Measurements from ENCODE around the gene ELSPBP1.
"Not testable (repeated sequence)": the region's sequence is repeated elsewhere in the genome, so short reads cannot be mapped to it uniquely, and the experiment has no call there.

Gene ELSPBP1

DNA sequence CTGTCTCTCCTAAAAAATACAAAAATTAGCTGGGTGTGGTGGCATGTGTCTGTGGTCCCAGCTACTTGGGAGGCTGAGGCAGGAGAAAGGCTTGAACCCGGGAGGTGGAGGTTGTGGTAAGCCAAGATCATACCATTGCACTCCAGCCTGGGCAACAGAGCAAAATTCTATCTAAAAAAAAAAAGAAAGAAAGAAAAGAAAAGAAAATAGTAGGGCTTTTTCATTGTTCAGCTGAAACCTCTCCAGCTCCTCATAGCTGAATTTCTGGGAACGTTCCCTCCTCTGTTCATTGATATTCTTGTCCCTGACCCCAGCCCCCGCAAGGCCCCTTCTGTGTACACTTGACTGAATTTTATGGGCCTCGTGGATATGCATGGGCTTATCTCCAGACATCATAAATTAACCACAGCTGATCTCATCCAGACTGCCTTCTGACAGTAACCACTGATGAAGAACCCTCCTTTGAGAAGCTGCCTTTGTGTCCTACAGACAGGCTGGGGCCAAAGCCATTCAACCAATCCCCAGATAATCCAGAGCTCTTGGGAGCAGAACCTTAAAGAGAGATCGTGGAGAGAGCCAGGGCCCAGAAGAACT lies at the start of gene ELSPBP1:
ELSPBP1 (plus strand) TSS at position 424 of the 594 bp plus-strand sequence. CDS start 14,036 bp downstream, outside the sequence.
- no peak for DNase-seq (ENCODE audit: low read depth)

DNA sequence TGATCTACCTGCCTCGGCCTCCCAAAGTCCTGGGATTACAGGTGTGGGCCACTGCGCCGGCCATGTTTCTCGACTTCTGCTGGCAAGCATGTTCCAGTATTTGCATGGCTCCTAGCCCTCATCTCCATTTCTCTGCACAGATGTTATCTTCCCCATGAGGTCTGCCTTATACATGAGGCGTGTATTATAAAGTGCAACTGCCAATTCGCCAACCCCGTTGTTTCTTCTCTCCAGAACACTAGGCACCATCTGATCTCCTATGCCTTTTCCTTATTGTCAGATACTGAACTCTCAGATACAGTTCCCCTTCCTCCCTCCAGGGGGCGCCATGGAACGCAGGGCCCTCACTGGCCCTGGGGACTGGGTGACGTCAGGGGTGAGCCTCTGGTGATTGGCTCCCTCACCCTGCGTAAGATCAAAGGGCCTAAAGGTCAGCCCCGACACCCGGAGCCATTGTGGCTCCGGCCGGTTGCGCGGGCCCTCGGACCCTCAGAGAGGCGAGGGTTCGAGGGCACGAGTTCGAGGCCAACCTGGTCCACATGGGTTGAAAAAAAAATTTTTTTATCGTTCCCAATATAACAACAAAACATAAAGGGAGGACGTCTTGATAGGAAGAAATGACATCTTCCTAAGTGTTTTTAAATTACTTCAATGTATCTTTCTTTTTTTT lies 44.4 kb upstream of the ELSPBP1 start:
- not testable (repeated sequence) for DNase-seq (ENCODE audit: low read depth)

DNA sequence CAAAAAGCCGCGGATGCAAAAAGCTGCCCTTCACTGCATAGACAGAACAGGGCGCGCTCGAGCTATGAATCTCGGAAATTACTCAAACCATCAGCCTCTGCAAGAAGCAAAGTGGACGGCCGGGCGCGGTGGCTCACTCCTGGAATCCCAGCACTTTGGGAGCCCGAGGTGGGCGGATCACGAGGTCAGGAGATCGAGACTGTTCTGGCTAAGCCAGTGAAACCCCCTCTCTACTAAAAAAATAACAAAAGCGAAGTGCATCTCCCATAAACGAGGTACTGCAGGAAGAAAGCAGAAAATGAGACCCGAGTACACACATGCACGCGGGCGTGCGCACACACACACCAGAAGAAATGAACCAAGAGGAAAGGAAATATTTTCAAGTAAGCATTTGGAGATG lies 42.3 kb upstream of the ELSPBP1 start:
- not testable (repeated sequence) for DNase-seq (ENCODE audit: low read depth)

DNA sequence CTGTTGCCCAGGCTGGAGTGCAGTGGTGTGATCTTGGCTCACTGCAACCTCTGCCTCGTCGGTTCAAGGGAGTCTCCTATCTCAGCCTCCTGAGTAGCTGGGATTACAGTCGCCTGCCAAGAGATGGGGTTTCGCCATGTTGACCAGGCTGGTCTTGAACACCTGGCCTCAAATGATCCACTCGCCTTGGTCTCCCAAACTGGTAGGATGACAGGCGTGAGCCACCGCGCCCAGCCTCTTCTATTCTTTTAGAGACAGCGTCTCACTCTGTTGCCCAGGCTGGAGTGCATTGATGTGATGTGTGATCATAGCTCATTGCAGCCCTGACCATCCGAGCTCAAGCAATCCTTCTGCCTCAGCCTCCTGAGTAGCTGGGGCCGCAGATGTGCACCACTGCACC lies 38.5 kb upstream of the ELSPBP1 start:
- DNase-seq (ENCODE audit: low read depth) = not testable (repeated sequence)

DNA sequence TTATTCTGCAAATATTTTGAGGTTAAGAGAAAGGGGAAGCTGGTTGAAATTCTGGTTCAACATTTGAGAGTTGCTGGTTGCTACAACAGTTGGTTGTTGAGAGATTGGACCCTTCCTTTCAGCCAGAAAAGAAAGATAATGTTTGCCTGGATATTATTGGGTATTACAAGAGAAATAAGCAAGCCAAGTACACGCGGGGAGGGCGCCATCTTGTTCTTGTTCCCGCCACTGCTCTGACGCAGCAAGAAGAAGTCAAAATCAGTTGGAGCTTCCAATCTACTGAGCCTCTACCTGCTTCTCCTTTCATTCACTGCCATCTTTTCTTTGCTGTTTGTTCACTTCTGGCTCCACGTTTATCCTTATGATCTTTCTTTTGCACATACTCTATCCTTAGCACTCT lies 20.9 kb upstream of the ELSPBP1 start:
- DNase-seq (ENCODE audit: low read depth) = no peak

DNA sequence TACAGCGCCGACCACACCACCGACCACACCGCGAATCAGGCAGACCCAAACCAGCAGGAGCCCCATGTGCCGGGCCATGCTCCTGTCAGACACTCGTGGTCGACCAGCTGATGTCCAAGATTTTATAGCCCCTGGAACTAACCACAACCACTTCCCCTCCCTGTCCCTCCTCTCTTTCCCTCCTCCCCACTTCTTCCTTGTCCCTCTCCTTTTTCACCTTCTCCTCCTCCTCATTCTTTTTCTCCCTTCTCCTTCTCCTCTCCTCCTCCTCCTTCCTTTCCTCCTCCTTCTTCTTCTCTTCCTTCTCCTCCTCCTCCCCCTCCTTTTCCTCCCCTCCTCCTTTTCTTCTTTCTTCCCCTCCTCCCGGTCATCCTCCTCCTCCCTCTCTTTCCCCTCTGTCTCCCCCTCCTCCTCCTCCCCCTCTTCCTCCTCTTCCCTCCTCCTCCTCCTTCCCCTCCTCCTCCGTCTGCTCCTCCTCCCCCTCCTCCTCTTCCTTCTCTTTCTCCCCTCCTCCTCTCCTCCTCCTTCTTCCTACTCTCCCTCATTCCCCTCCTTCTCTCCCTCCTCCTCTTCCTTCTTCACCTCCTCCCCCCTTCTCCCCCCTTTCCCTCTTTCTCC lies 3.1 kb upstream of the ELSPBP1 start:
- DNase-seq (ENCODE audit: low read depth) = no peak

DNA sequence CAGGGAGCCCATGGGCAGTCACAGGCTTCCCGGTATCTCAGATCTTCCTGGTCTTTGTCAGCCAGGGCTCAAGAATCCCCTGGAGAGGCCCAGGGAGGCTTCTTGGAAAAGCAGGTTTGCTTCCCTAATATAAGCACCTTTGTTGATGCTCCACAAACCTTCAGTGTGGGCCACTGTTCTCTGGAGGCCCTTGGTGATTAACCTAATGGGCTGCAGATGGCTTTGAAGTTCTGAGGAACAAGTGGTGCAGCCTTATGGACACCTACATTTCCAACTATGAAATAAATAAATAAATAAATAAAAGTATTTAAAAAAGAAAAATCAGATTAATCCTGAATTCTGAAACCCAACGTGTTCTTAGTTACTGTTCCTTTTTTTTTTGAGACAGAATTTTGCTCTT lies 2.4 kb upstream of the ELSPBP1 start, which contains the start of gene BSPH1:
BSPH1 (minus strand) TSS at position 101 of the 400 bp plus-strand sequence; CDS start at position 12, 89 bp downstream.
- DNase-seq (ENCODE audit: low read depth) = no peak

DNA sequence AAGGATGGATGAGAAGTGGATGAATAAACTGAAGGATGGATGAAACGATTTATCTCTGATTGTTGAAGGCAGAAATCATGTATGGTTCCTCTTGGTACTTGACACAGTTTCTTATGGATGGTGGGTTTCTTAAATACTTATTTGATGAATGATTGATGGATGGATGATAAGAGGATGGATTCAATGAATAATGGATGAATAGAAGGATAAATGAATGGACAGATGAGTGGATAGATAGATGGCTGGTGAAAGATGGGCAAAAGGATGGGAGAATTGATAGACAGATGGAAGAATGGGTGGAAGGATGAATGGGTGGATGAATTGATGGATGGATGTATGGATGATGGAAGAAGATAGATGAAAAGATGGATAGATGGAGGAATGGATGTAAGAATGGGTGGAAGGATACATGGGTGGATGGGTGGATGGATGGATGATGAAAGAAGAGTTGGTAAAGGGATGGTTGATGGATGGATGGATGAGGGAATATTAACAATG lies 1.8 kb downstream of the ELSPBP1 start:
- no peak for DNase-seq (ENCODE audit: low read depth)

DNA sequence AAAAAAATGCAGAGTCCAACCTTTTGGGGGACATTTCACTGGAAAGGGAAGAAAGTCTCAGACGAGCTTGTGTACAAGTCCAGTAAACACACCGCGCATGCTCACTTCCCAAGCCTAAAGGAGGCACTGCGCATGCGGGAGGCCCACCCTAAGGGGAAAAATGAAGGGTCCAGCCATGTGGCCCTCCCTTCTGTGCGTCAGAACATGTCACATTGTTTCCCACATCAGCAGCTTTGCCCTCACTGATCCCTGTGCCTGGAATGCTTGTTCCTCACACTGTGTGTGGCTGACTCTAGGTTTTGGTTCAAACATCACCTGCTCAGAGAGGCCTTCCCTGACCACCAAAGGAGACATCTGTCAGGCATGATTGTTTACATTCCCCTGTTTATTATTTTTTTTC lies 4.4 kb downstream of the ELSPBP1 start:
- DNase-seq (ENCODE audit: low read depth) = no peak

DNA sequence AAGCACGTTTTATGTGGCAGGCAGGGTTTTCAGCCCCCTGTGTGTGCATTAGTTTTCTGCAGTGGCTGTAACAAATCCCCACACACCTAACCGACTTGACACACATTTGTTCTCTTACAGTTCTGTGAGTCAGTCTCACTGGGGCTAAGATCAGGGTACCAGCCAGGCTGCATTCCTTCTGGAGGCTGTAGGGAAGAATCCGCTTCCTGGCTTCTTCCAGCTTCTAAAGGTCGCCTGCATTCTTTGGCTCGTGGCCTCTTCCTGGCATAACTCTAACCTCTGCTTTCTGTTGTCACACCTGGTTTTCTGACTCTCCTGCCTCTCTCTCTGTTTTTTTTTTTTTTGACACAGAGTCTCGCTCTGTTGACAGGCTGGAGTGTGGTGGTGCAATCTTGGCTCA lies 6.4 kb downstream of the ELSPBP1 start:
- no peak for DNase-seq (ENCODE audit: low read depth)

DNA sequence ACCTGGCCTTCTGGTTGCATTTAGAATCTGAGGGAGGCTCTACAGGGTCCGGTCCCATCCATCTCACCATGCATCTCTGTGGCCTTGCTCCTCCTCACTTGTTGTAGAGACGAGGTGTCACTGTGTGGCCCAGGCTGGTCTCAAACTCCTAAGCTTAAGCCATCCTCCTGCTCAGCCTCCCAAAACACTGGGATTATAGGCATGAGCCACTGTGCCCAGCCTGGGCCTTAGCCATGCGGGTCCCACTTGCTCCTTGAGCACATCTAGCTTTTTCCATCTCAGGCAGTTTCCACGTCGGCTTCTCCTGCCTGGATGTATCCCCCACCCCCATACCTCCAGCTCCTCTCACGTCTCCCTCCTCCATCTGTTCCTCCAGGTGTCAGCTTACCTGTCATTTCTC lies 9.8 kb downstream of the ELSPBP1 start:
- no peak for DNase-seq (ENCODE audit: low read depth)

DNA sequence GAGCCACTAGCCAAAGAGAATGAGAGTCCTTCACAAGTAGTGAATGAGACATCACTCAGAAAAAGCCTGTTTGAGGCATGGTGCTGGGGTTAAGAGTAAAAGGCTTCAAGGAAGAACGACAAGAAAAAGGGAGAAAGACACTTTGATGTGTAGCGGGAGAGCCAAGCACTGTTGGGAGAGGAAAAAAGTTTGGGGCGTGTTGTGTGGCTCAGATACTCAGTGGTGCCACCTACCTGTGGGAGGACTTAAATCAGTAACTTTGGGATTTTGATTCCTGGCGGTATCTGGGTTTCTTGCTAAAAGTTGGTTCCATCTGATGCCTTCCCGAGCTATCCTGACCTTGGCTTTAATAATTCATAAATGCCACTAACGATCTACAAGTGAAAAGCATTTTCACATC lies 12.3 kb downstream of the ELSPBP1 start:
- DNase-seq (ENCODE audit: low read depth) = no peak

DNA sequence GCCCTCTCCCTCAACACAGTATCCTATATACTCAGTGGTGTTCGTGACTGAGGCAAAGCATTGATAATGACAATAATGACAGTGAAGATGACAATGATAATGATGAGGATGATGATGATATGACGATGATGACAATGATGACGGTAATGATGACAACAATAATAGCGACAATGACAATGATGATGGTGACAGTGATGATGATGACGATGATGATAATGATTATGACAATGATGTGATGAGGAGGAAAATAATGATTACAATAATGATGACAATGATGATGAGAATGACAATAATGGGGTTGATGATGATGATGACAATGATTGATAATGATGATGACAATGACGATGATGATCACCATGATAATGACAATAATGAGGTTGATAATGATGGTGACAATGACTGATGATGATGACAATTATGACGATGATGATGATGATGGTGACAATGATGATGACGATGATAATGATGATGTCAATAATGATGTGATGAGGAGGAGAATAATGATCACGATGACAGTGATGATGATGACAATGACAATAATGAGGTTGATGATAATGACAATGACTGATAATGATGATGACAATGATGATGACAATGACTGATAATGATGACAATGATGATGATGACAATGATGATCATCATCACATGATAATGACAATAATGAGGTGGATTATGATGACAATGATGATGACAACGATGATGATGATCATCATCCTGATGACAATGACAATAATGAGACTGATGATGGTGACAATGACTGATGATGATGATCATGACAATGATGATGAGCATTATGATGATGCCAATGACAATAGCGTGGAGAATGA lies 16.7 kb downstream of the ELSPBP1 start:
- no peak for DNase-seq (ENCODE audit: low read depth)

DNA sequence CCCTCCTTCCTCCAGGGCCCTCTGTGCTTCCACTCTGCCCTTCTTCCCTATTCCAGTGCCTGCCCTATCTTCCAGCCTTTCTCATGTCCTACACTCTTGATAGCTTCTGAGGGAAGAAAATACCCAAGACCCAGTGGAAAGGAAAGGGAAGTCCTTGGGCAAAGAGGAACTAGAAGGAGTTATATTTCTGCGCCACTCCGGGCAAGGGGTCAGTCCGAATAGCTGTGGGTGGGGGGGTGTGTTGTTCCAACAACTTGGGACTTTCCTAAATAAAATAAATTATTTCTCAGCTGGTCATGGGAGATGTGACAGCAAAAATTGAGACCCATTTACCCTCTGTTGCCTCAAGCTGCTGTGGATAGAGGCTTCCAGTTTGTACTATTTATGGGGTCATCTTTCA lies 26.3 kb downstream of the ELSPBP1 start:
- no peak for DNase-seq (ENCODE audit: low read depth)

DNA sequence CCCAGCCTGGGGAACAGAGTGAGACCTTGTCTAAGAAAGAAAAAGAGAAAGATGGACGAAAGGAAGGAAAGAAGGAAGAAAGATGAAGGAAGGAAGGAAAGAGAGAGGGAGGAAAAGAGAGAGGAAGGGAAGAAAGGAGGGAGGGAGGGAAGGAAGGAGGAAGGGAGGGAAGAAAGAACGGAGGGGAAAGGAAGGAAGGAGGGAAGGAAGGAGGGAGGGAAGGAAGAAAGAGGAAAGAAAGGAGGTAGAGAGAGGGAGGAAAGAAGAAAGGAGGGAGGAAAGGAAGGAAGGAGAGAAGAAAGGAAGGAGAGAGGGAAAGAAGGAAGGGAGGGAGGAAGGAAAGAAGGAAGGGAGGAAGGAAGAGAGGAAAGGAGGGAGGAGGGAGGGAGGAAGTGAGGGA lies 28.6 kb downstream of the ELSPBP1 start:
- DNase-seq (ENCODE audit: low read depth) = no peak

DNA sequence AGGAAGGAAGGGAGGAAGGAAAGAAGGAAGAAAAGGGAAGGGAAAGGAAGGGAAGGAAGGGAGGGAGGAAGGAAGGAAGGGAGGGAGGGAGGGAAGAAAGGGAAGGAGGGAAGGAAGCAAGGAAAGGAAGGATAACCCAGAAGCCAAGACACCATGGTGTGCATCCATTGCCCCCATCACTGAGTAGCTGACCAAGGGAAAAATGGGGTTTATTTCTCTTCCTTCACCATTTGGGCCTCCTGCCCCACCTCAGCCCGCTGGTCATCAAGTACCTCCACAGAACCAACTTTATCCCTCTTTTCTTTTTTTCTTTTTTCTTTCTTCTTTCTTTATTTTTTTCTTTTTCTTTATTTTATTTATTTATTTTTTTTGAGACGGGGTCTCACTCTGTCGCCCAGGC lies 29.1 kb downstream of the ELSPBP1 start:
- DNase-seq (ENCODE audit: low read depth) = no peak

DNA sequence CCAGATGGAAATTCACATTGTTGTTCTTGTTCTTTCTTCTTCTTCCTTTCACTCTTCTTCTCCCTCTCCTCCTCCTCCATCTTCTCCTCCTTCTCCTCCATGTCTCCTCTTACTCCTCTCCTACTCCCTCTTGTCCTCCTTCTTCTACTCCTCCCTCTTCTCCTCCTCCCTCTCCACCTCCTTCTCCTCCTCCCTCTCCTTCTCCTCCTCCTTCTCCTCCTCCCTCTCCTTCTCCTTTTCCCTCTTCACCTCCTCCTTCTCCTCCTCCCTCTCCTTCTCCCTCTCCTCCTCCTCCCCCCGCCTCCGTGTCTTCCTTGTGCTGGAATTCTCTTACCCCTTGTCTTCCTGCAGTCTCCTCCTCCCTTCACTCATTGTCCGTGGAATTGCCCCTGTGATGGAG lies 31.0 kb downstream of the ELSPBP1 start:
- DNase-seq (ENCODE audit: low read depth) = no peak

DNA sequence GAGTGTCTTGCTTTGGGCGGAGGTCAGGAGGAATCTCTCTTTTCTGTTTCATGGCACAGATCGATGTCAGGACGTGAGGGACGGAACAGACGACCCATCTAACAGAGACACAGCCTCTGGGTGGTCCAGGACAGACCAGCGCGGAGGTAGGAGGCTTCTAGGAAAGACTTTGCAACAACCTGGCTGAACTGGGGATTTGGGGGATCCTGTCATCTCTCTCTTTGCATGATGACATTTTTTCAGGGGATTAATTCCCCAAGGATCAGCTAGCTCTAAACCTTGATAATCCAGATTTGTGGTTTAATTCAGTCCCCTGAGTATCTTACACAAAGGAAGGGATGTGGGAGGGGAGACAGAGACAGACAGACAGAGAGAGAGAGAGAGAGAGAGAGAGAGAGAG lies 35.0 kb downstream of the ELSPBP1 start:
- no peak for DNase-seq (ENCODE audit: low read depth)

DNA sequence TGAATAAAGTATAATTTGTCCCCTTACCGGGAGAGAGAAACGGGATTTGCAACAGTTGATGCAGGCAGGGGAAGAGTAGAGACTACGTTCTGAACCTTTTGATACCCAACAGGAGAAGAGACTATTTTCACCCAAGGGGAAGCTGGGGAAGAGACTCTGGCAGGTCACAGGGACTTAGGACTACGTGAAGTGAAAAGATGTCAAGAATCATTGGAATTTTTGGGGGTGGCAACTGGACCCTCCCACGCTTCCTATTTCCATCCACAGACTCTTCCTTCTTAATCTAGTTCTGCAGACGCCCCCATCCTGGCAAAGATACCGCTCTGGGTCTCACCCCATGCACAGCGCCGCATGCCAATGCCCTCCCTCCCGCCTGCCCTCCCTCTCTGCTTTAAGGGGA lies 35.6 kb downstream of the ELSPBP1 start:
- no peak for DNase-seq (ENCODE audit: low read depth)

DNA sequence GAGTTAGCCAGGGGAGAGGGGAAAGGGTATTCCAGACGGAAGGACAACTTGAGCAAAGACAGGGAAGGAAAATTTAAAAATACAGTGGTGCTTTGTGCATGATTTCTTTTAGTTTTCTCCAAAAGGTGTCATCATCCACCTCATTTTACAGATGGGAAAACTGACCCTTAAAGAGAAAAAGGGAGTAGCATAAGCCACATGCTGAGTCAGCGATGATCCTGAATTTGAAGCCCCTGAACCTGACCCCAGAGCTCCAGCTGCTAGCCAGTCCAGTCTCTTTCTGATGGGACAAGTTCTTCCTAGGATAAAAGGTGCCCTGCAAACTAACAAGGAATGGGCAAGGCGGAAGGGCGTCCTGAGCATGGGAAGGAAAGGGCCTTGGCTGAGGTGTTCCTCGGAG lies 39.2 kb downstream of the ELSPBP1 start:
- DNase-seq (ENCODE audit: low read depth) = no peak

DNA sequence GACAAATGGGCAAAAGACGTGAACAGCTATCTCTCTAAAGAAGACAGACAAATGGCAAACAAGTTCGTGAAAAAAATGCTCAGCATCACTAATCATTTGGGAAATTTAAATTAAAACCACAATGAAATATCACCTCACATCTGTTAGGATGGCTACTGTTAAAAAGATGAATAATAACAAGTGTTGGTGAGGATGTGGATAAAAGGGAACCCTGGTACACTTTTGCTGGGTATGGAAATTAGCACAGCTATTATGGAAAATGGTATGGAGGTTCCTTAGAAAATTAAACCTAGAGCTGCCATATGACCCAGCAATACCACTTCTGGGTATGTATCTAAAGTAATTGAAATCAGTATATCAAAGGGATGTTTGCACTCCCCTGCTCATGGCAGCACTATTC lies 42.3 kb downstream of the ELSPBP1 start:
- no peak for DNase-seq (ENCODE audit: low read depth)

DNA sequence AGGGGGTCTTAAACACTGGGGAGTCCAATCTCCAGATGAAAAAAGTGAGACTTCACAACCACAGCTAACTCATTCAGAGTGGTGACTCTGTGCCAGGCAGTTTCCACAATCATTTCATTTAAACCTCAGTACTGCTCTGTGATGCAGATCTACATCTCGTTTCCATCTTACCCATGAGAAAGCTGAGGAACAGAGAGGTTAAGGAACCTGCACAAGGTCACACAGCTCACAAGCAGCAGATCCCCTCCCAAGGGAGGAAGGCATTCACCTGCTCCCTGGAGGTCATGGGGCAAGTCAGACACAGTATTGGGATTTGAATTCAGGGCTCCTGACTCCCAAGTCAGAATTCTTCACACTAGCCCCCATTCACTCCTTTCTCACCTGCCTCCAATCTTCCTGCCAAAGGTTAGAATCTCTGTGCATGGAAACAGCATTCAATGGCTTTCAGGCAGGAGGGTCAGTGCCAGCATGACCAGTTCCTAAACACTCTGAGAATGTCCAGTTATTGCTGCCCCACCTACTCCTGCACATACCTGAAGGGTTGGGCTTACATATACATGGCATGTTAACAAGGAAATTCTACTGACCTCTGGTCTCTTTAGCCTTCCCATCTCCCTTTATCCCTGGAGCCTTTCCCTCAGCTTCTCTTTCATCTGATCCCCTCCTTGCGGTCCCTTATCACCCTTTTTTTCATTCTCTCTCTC lies 47.6 kb downstream of the ELSPBP1 start:
- DNase-seq (ENCODE audit: low read depth) = no peak

Measured in GM04504 (cell line).